ENCODE data around the gene CCL26. TPM values are rescaled to one million over a fixed set of nuclear protein-coding genes. Genes with fewer than 3 reads are reported as not detected.

The CCL26 gene
- total RNA-seq (2021; fragmentation: NEBNext Ultra II Directional; extraction: Animal tissue kit (Norgen Biotek cat#: 25700)), result 1 to 10 TPM; 2.9 to 6.3 (median 4.4) TPM
- long read RNA-seq, partial matches to known transcripts, result 0 of 1 reads
- long read RNA-seq, other reads (novel, unspliced or antisense), result 0 of 1 reads

GRCh38 chr7:75772081-75773077, at the start of gene CCL26:
Gene CCL26, minus strand, starts transcription at chr7:75772211. Its CDS starts 35 bp downstream, at chr7:75772176.
- peaks cover 34% of the 10 kb centered on the region for H3K4me1 Mint-ChIP-seq (ENCODE audit: low read depth)
- peaks cover 1% of the 10 kb centered on the region; the same call in 1 of the 2 replicates for H3K27me3 Mint-ChIP-seq (ENCODE audit: insufficient read depth)
- no peaks in the 10 kb centered on the region for H3K9me3 Mint-ChIP-seq
- TF ChIP-seq, protein P1, sequence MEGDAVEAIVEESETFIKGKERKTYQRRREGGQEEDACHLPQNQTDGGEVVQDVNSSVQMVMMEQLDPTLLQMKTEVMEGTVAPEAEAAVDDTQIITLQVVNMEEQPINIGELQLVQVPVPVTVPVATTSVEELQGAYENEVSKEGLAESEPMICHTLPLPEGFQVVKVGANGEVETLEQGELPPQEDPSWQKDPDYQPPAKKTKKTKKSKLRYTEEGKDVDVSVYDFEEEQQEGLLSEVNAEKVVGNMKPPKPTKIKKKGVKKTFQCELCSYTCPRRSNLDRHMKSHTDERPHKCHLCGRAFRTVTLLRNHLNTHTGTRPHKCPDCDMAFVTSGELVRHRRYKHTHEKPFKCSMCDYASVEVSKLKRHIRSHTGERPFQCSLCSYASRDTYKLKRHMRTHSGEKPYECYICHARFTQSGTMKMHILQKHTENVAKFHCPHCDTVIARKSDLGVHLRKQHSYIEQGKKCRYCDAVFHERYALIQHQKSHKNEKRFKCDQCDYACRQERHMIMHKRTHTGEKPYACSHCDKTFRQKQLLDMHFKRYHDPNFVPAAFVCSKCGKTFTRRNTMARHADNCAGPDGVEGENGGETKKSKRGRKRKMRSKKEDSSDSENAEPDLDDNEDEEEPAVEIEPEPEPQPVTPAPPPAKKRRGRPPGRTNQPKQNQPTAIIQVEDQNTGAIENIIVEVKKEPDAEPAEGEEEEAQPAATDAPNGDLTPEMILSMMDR (IDR thresholded peaks at IDR 0.05), result no peak
- H3K27ac Mint-ChIP-seq, result peak within 1 kb of the TSS; percentile 85
- H3K36me3 Mint-ChIP-seq (ENCODE audit: low read depth), result no peaks in the 10 kb centered on the region
- DNase-seq, result peak; percentile 91
- H3K4me3 Mint-ChIP-seq, result peak within 1 kb of the TSS; percentile 57

GRCh38 chr7:75820688-75821087, 48.7 kb upstream of the CCL26 start:
- Mint-ChIP-seq H3K4me1 (ENCODE audit: low read depth) (no peaks in the 10 kb centered on the region), H3K27me3 (ENCODE audit: insufficient read depth) (peaks cover 38% of the 10 kb centered on the region), H3K36me3 (ENCODE audit: low read depth) (no peaks in the 10 kb centered on the region), H3K4me3 (no peak overlapping the region), H3K9me3 (no peaks in the 10 kb centered on the region; the same call in 1 of the 2 replicates), H3K27ac (no peak overlapping the region)
- TF ChIP-seq, protein P1 (IDR thresholded peaks at IDR 0.05), result no peak
- DNase-seq, result no peak

DNA sequence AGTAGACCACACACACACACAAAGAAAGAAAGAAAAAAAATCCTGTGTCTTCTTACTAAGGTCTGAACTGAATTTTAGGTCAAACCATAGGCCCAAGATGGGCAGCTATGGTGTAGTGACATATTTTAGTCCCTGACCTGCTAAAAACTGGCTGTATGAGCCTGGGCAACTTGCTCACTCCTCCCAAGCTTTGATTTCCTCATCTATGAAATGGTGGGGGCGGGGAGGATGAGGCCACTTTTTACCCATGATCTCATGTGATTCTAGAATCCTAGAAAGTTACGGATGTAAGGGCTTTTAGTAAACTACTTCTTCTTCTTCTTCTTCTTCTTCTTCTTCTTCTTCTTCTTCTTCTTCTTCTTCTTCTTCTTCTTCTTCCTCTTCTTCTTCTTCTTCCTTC, 47.7 kb upstream of the CCL26 start:
- DNase-seq, result no peak
- Mint-ChIP-seq H3K4me1 (ENCODE audit: low read depth) (peaks cover 2% of the 10 kb centered on the region), H3K36me3 (ENCODE audit: low read depth) (no peaks in the 10 kb centered on the region), H3K27ac (no peak overlapping the region), H3K4me3 (no peak overlapping the region), H3K27me3 (ENCODE audit: insufficient read depth) (peaks cover 41% of the 10 kb centered on the region), H3K9me3 (no peaks in the 10 kb centered on the region; the same call in 1 of the 2 replicates)
- TF ChIP-seq, protein P1 (IDR thresholded peaks at IDR 0.05), result no peak

DNA sequence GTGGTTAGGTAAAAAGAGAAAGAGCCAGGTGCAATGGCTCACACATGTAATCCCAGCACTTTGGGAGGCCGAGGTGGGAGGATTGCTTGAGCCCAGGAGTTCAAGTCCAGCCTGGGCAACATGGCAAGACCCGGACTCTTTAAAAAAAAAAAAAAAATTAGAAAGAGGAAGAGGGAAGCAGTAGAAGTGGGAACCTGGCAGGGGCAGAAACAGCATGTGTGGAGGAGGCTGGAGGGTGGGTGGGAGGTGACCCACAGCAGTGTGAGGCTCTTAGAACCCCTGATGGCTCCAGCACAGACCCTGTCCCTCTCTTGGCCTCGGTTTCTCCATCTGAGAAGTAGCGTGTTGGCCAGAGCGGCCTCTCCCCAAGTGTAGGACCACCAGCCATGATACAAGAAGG, 46.5 kb upstream of the CCL26 start:
- no peaks in the 10 kb centered on the region; the same call in 1 of the 2 replicates for H3K9me3 Mint-ChIP-seq
- H3K27ac Mint-ChIP-seq, result no peak overlapping the region
- no peak overlapping the region for H3K4me3 Mint-ChIP-seq
- no peak for DNase-seq
- peaks cover 11% of the 10 kb centered on the region for H3K4me1 Mint-ChIP-seq (ENCODE audit: low read depth)
- TF ChIP-seq, protein P1 (IDR thresholded peaks at IDR 0.05), result no peak
- no peaks in the 10 kb centered on the region for H3K36me3 Mint-ChIP-seq (ENCODE audit: low read depth)
- peaks cover 31% of the 10 kb centered on the region for H3K27me3 Mint-ChIP-seq (ENCODE audit: insufficient read depth)

GRCh38 chr7:75817116-75817515, 45.1 kb upstream of the CCL26 start:
- Mint-ChIP-seq H3K4me3 (no peak overlapping the region), H3K27ac (no peak overlapping the region), H3K27me3 (ENCODE audit: insufficient read depth) (peaks cover 18% of the 10 kb centered on the region), H3K9me3 (no peaks in the 10 kb centered on the region; the same call in 1 of the 2 replicates), H3K36me3 (ENCODE audit: low read depth) (no peaks in the 10 kb centered on the region), H3K4me1 (ENCODE audit: low read depth) (peaks cover 11% of the 10 kb centered on the region)
- TF ChIP-seq, protein P1 (IDR thresholded peaks at IDR 0.05), result no peak
- DNase-seq, result no peak
